CD4-positive, alpha-beta memory T cell (primary cell): ENCODE results near the gene P3H2. TPM values are rescaled to one million over a fixed set of nuclear protein-coding genes. Genes with fewer than 3 reads are reported as not detected.

Experiments used
- CTCF ChIA-PET: fragments of 350-600 bp; sonication (Branson Sonifier 250); formaldehyde crosslinking; loops from one replicate; lab custom pipeline; 2021; ENCODE audit warnings: inconsistent platforms; ENCODE audit not compliant: partially characterized antibody; lab: Charles Lee
- POLR2A ChIA-PET: fragments of 350-600 bp; sonication (Branson Sonifier 250); formaldehyde crosslinking; loops from one replicate; lab custom pipeline; 2021; ENCODE audit not compliant: partially characterized antibody; lab: Charles Lee
- DNase-seq, 5 donors: peaks; one replicate each; pipeline versions ENCODE4 v3.0.0 to v3.0.0-alpha.2; 2020 to 2022; ENCODE audit warnings: mixed read lengths in 1 of 5
- H3K27ac ChIP-seq: one replicate; pipeline ENCODE4 v1.7.0; 2013; ENCODE audit warnings: low read depth, low read length
- H3K27me3 ChIP-seq: 2 replicates; pipeline ENCODE4 v1.7.0; 2013; ENCODE audit warnings: mild to moderate bottlenecking, low read length, moderate library complexity; ENCODE audit not compliant: insufficient read depth
- H3K36me3 ChIP-seq: 2 replicates; pipeline ENCODE4 v1.7.0; 2013; ENCODE audit warnings: mild to moderate bottlenecking, low read length, moderate library complexity; ENCODE audit not compliant: insufficient read depth
- H3K4me1 ChIP-seq: 2 replicates; pipeline ENCODE4 v1.7.0; 2013; ENCODE audit warnings: mild to moderate bottlenecking, low read length, moderate library complexity; ENCODE audit not compliant: insufficient read depth
- H3K4me3 ChIP-seq, 2 donors: one replicate each; pipeline ENCODE4 v1.7.0; 2013; ENCODE audit warnings: low read length in 2 of 2, mild to moderate bottlenecking in 1 of 2
- H3K9me3 ChIP-seq, 2 donors: one replicate each; pipeline ENCODE4 v1.7.0; 2013; ENCODE audit warnings: low read length in 2 of 2, control low read depth in 1 of 2; ENCODE audit not compliant: control insufficient read depth in 1 of 2
- H3K27ac Mint-ChIP-seq, 7 donors: one replicate each; pipeline ENCODE4 v1.8.0; 2020 to 2021; ENCODE audit warnings: mixed read lengths in 7 of 7, mild to moderate bottlenecking in 6 of 7, inconsistent platforms in 3 of 7, moderate library complexity in 3 of 7
- H3K27me3 Mint-ChIP-seq, 2 donors: one replicate each; pipeline ENCODE4 v1.8.0; 2020 to 2021; ENCODE audit warnings: mixed read lengths in 2 of 2
- H3K36me3 Mint-ChIP-seq, 2 donors: one replicate each; pipeline ENCODE4 v1.8.0; 2020 to 2021; ENCODE audit warnings: mixed read lengths in 2 of 2, inconsistent platforms in 1 of 2, mild to moderate bottlenecking in 1 of 2
- H3K4me1 Mint-ChIP-seq, 4 donors: one replicate each; pipeline ENCODE4 v1.8.0; 2020 to 2021; ENCODE audit warnings: mixed read lengths in 4 of 4, mild to moderate bottlenecking in 1 of 4
- H3K4me3 Mint-ChIP-seq, 8 donors: one replicate each; pipeline ENCODE4 v1.8.0; 2020 to 2021; ENCODE audit warnings: mixed read lengths in 8 of 8, mild to moderate bottlenecking in 7 of 8, moderate library complexity in 6 of 8, inconsistent platforms in 3 of 8
- H3K9me3 Mint-ChIP-seq, 8 donors: one replicate each; pipeline ENCODE4 v1.8.0; 2020 to 2021; ENCODE audit warnings: mixed read lengths in 8 of 8, mild to moderate bottlenecking in 5 of 8, inconsistent platforms in 3 of 8, moderate library complexity in 1 of 8
- intact Hi-C: fragments of 100-400 bp; cut with micrococcal nuclease; formaldehyde crosslinking; loops from one replicate; pipeline ENCODE4 v1.15.1; 2023
- polyA plus RNA-seq, 2 donors: library from polyadenylated mRNA; unstranded; fragments of 300-500 nt; fragmentation: Illumina TruSeq; gene quantifications; one replicate each; pipeline ENCODE4 v1.2.3, GENCODE V29; 2021
- total RNA-seq, 2 experiments: library from RNA; stranded (reverse); gene quantifications; one replicate each; pipeline ENCODE4 v1.2.3, GENCODE V29; 2021

The P3H2 gene
- total and polyA plus RNA-seq, 4 experiments from 2014 or later, result not detected

DNA sequence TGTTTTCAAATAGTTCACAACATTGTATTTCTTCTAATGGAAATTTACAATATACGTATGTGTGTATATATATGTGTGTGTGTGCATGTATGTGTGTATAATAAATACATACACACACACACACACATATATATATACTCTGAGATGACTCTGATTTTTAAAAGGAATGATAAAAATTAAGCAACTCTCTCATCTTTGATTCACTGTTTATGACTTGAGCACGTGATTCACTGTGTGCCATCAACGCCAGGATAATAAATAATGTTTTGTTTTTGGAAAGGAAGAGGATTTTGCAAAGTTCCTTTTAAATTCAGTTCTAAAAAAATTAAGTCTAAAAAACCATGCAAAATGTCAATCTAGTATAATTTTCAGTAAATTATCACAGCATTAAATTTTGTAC, 132.4 kb downstream of the P3H2 start:
- CTCF ChIA-PET, result no interaction called here
- intact Hi-C loops, result no loop called here
- no peaks in the 10 kb centered on the region for H3K9me3 Mint-ChIP-seq

DNA sequence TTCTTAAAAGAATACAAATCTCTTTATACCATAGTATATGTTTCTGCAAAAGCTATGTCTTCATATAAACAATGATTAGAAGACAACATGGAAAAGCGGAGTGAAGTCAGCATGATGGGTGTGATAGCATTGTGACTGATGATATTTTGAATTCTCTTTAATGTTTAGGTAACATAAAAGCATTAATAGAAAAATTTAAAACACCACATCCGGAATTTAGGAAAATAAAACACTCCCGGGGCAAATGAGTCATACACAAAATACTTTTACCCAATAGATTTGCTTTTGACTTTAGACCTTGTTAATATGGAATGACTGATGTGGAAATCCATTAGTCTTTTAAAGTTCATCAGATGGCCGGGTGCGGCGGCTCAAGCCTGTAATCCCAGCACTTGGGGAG, 134.7 kb downstream of the P3H2 start:
- no peaks in the 10 kb centered on the region for H3K36me3 ChIP-seq
- Mint-ChIP-seq H3K4me1 (peaks cover 0 to 2% (median 0%) of the 10 kb centered on the region in 4 donors), H3K9me3 (no peaks in the 10 kb centered on the region), H3K4me3 (no peak overlapping the region), H3K27me3 (peaks cover 19 to 25% of the 10 kb centered on the region in 2 donors), H3K27ac (no peak overlapping the region), H3K36me3 (no peaks in the 10 kb centered on the region)
- H3K9me3 ChIP-seq, result no peaks in the 10 kb centered on the region
- H3K27me3 ChIP-seq, result no peaks in the 10 kb centered on the region
- intact Hi-C loops, result no loop called here
- DNase-seq, result no peak
- H3K4me3 ChIP-seq, result no peak overlapping the region
- no peaks in the 10 kb centered on the region for H3K4me1 ChIP-seq
- ChIA-PET POLR2A (no interaction called here), CTCF (interaction anchor here (1.0 to 1.9 kb wide), 2 partner anchors 17 to 25 kb away, joined by 3 to 5 read pairs; no protein-coding TSS in a partner anchor)
- no peak overlapping the region for H3K27ac ChIP-seq

More for the DNA sequence above, 132.4 kb downstream of the P3H2 start:
- no peak for DNase-seq
- H3K4me3 Mint-ChIP-seq, result no peak overlapping the region
- H3K27ac ChIP-seq, result no peak overlapping the region
- H3K4me1 ChIP-seq, result no peaks in the 10 kb centered on the region
- H3K36me3 Mint-ChIP-seq, result no peaks in the 10 kb centered on the region
- no peak overlapping the region for H3K4me3 ChIP-seq
- H3K27ac Mint-ChIP-seq, result no peak overlapping the region
- no peaks in the 10 kb centered on the region for H3K9me3 ChIP-seq
- H3K27me3 Mint-ChIP-seq, result peaks cover 17 to 19% of the 10 kb centered on the region in 2 donors
- H3K27me3 ChIP-seq, result no peaks in the 10 kb centered on the region
- H3K4me1 Mint-ChIP-seq, result peaks cover 0 to 2% (median 0%) of the 10 kb centered on the region in 4 donors
- POLR2A ChIA-PET, result no interaction called here
- no peaks in the 10 kb centered on the region for H3K36me3 ChIP-seq

DNA sequence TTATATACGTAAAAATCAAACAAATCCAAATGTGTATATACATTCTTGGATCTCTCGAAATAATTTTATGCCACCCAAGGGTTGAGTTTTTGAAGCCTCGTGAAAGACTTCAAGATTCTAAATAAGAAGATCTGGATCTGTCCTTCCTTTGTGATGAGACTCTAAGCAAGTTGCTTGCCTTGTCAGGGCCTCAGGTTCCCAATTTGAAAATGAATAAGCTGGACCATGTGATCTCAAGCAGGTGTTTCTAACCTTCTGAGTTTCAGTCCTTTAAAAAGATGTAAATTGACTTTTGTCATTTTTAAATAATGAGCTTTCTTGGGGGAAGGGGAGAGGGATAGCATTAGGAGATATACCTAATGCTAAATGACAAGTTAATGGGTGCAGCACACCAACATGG, 137.1 kb downstream of the P3H2 start:
- ChIA-PET CTCF (interaction anchor here (1.0 kb wide), 1 partner anchor 23 kb away, joined by 5 read pairs; no protein-coding TSS in a partner anchor), POLR2A (no interaction called here)
- peaks cover 19 to 21% of the 10 kb centered on the region in 2 donors for H3K27me3 Mint-ChIP-seq
- no peaks in the 10 kb centered on the region for H3K4me1 ChIP-seq
- no peak overlapping the region for H3K4me3 Mint-ChIP-seq
- no peaks in the 10 kb centered on the region for H3K27me3 ChIP-seq
- no peak overlapping the region for H3K27ac ChIP-seq
- no peaks in the 10 kb centered on the region for H3K9me3 Mint-ChIP-seq
- no peak for DNase-seq
- peaks cover 0 to 2% (median 0%) of the 10 kb centered on the region in 4 donors for H3K4me1 Mint-ChIP-seq
- H3K4me3 ChIP-seq, result no peak overlapping the region
- intact Hi-C loops, result no loop called here
- no peaks in the 10 kb centered on the region for H3K36me3 Mint-ChIP-seq
- no peaks in the 10 kb centered on the region for H3K9me3 ChIP-seq
- no peaks in the 10 kb centered on the region for H3K36me3 ChIP-seq
- no peak overlapping the region for H3K27ac Mint-ChIP-seq

DNA sequence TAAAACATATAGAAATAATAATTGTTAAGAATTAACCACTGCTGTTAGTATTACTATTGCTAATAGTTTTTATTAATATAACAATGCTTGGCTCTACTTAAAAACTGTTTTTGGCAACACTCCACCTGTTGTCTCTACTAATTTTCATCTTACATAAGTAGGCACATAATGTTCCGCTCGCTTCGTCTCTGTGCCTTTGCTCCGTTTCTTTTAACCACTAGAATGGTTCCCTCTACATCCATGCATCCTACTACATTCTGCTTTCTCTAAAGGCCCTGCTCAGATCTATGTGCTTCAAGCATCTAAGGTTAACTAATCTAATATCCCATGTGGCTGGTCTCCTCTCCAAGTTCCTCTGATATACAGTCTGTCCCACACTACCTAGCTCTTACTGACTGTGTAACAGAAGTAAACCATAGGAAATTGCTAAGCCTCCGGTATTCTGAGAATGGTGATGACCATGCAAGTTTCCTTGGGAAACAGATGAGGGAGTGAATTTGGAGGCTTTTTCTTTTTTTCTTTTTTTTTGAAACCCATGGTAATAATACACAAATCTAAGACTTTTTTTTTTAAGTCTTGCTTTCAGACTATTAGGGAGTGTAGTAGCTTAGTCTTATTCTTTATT, 138.3 kb downstream of the P3H2 start:
- H3K27ac Mint-ChIP-seq, result no peak overlapping the region
- intact Hi-C loops, result no loop called here
- ChIA-PET POLR2A (no interaction called here), CTCF (interaction anchor here (3.4 kb wide), 1 partner anchor 21 kb away, joined by 9 read pairs; no protein-coding TSS in a partner anchor)
- Histone ChIP-seq H3K4me1 (no peaks in the 10 kb centered on the region), H3K36me3 (no peaks in the 10 kb centered on the region), H3K4me3 (no peak overlapping the region), H3K27ac (no peak overlapping the region), H3K9me3 (no peaks in the 10 kb centered on the region), H3K27me3 (no peaks in the 10 kb centered on the region)
- no peaks in the 10 kb centered on the region for H3K9me3 Mint-ChIP-seq
- peaks cover 0 to under 1% (median 0%) of the 10 kb centered on the region in 4 donors for H3K4me1 Mint-ChIP-seq
- DNase-seq, result no peak
- H3K27me3 Mint-ChIP-seq, result peaks cover 17 to 19% of the 10 kb centered on the region in 2 donors
- no peaks in the 10 kb centered on the region for H3K36me3 Mint-ChIP-seq
- no peak overlapping the region for H3K4me3 Mint-ChIP-seq

DNA sequence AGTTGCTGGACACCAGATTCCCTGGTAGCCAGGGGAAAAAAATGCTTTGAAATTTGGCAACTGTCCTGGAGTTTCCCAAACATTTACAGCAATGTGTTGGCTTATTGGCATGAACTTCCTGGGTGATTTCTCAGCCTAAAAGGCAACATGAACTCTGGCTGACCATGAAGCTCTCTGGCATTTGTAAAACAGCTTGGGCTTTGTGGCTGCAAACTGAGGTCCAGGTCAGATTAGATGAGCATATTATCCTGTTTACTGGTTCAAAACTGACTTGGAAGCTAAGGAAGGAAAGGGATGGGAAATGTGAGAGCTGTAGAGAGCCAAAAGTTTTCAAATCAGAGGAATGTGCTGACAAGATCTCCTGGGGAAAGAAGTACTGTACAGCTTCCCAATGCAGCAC, 139.0 kb downstream of the P3H2 start:
- POLR2A ChIA-PET, result no interaction called here
- CTCF ChIA-PET, result interaction anchor here (3.4 kb wide), 1 partner anchor 20 kb away, joined by 9 read pairs; no protein-coding TSS in a partner anchor
- Mint-ChIP-seq H3K9me3 (no peaks in the 10 kb centered on the region), H3K27ac (no peak overlapping the region), H3K4me1 (no peaks in the 10 kb centered on the region), H3K27me3 (peaks cover 16 to 17% of the 10 kb centered on the region in 2 donors), H3K4me3 (no peak overlapping the region), H3K36me3 (no peaks in the 10 kb centered on the region)
- Histone ChIP-seq H3K4me3 (no peak overlapping the region), H3K4me1 (no peaks in the 10 kb centered on the region), H3K36me3 (no peaks in the 10 kb centered on the region), H3K9me3 (no peaks in the 10 kb centered on the region), H3K27ac (no peak overlapping the region), H3K27me3 (no peaks in the 10 kb centered on the region)
- DNase-seq, result no peak
- intact Hi-C loops, result no loop called here

DNA sequence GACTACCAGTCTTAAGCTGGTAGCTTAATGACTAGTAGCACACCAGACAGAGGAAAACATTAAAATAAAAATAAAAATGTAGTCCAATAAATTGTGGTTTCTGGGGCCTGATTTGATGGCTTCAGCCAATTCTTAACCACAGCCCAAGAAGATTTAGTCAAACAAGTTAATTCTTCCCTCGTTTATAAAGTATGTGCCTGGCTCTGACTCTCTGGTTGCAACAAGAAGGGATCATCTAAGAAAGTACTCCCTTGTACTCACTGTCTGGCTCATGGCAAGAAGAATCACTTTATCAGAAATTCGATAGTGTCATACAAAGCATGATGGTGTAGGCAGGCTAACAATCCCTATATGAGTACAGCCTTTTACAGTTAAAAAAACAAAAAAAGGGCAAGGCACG, 141.9 kb downstream of the P3H2 start:
- Mint-ChIP-seq H3K27ac (no peak overlapping the region), H3K4me3 (no peak overlapping the region), H3K27me3 (peaks cover 28 to 29% of the 10 kb centered on the region in 2 donors), H3K9me3 (peaks cover 0 to 3% (median 0%) of the 10 kb centered on the region in 8 donors), H3K4me1 (no peaks in the 10 kb centered on the region), H3K36me3 (no peaks in the 10 kb centered on the region)
- POLR2A ChIA-PET, result no interaction called here
- intact Hi-C loops, result no loop called here
- no peak for DNase-seq
- Histone ChIP-seq H3K4me1 (no peaks in the 10 kb centered on the region), H3K9me3 (no peaks in the 10 kb centered on the region), H3K4me3 (no peak overlapping the region), H3K27me3 (no peaks in the 10 kb centered on the region), H3K36me3 (no peaks in the 10 kb centered on the region), H3K27ac (no peak overlapping the region)
- CTCF ChIA-PET, result interaction anchor here (0.9 to 3.4 kb wide), 4 partner anchors 11 to 17 kb away, joined by 4 to 13 read pairs (median 8); no protein-coding TSS in a partner anchor

DNA sequence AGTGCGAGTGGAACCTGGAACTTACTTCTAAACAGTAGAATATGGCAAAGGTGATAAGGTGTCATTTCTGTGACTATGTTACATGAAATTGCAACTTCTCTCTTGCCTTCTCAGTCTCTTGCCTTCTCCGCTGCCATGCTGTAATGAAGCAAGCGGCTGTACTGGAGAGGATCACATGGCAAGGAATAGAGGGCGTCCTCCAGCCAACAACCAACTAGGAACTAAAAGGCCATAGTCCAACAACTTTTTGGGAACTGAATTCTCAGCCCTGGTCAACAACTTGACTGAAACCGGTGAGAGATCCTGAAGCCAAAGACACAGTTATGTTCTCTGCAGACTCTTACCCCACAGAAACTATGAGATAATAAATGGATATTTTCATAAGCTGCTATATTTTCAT, 143.5 kb downstream of the P3H2 start:
- ChIA-PET POLR2A (no interaction called here), CTCF (interaction anchor here (1.2 to 2.3 kb wide), 3 partner anchors 10 to 13 kb away, joined by 3 to 13 read pairs (median 6); no protein-coding TSS in a partner anchor)
- no peak overlapping the region for H3K27ac Mint-ChIP-seq
- peaks cover 25 to 27% of the 10 kb centered on the region in 2 donors for H3K27me3 Mint-ChIP-seq
- no peak for DNase-seq
- Histone ChIP-seq H3K27ac (no peak overlapping the region), H3K4me3 (no peak overlapping the region), H3K36me3 (no peaks in the 10 kb centered on the region), H3K4me1 (no peaks in the 10 kb centered on the region), H3K9me3 (no peaks in the 10 kb centered on the region), H3K27me3 (no peaks in the 10 kb centered on the region)
- intact Hi-C loops, result no loop called here
- H3K4me3 Mint-ChIP-seq, result no peak overlapping the region
- no peaks in the 10 kb centered on the region for H3K36me3 Mint-ChIP-seq
- H3K4me1 Mint-ChIP-seq, result no peaks in the 10 kb centered on the region
- H3K9me3 Mint-ChIP-seq, result peaks cover 0 to 3% (median 0%) of the 10 kb centered on the region in 8 donors
